NCI-H1930 (cell line): ENCODE results near the gene HOXD8.

Experiments used
- DNase-seq, 2 experiments: peaks; one replicate each; lab custom pipeline; 2025; lab: John Stamatoyannopoulos, UW

HOXD8 gene

DNA sequence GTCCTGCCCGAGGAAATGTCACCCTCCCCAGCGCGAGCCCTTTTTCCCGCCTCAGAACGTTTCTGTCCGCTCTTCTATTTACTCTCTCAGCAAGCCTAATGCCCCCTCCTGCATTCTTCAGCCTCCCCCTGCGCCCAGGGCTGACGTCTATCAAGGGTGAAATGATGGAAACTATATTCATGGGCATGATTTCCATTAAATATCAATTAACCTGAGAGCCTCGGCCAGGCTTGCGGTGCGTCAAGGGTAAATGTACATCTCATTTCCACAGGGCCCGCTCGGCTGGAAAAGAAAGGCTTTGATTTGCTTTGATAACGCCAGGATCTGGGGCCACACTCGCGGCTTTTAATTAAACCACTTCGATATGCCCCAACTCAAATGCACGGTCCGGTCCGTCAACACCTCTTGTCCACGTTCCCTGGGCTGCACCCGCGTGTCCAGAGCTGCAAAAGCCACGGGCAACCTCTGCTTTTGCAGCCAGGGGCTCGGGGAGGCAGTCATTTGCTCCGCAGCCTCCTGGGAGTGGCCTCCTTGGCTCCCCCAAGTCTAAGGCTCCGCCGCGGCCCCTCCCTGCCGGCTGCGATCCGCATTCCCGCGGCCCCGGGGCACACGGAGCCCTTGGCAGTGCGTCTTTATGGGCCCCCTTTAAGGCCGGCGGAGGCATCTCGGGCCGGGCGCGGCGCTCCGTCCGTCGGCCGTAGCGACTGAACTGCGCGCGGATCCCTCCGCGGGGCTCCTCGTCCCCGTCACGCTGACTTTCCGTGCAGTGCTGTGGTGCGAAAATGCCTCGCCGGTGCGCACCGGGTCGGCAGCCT lies at the start of gene HOXD8:
TSS of gene HOXD8 (plus strand) at position 724 of the 815 bp plus-strand sequence. CDS start 662 bp downstream, outside the sequence.
- peak; percentile 65 to 81 for DNase-seq

DNA sequence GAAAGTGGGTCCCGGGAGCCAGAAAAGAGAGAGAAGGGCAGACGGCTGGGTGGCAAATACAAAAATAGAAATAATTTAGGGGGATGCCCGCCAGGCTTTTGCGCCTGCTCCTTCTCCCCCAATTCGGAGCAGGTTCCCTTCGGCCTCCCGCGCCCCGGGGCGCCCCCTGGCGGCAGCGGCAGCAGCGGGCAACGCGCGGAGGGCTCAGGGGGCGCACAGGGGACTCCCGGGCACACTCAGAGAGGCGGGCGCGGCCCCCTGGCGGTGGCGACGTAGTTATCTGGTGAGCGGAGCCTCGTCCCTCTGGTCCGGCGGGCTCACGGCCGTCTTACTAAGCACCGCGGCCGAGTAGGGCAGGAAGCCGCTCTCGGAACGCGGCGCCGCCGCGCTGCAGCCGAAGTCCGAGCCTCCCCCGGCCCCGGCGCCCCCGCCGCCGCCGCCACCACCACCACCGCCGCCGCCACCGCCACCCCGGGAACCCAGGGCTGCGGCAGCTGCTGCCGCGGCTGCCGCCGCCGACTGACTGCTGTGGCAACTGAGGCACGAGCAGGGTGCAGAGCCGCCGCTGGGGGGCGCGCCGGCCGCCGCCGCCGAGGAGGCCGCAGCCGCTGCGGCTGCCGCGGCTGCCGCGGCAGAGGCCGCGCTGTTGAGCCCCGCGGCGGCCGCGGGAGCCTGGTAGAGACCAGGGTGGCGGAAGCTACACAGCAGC lies 49.5 kb upstream of the HOXD8 start:
- peak; percentile 67 to 82 for DNase-seq

DNA sequence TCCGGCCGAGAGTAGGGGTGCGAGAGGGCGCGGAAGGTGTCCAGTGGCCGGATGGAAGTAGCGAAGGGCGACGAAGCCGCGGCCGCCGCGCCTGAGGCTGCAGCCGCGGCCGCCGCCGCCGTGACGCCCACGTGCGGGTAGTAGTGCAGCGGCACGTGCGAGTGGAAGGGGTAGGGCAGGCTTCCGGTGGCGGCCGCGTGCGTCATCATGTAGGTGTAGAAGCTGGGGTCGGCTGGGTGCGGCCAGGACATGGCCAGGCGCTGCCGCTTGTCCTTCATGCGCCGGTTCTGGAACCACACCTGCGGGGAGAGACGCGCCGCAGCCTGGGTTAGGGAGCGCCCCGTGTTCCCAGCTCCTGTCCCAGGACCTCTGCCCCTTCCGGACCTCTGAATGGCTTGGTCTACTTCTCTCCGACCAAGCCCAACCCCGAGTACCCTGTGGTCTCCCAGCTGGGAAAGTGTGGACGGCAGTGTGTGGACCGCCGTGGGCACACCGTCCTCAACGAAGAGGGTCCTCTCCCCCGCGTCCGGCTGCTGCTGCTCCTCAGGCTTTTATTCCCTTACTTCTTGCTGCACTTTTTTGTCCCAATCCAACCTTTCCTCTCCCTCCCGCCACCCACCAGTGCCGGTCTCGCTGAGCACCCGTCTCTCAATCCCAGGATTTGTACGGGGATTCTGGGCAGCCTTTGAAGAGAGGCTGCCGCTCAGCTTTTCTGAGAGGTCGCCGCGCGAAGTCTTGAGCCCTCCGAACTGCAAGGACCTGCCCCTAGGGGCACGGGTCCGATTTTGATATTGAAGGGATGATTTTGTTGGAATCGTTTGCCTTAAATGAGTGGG lies 48.7 kb upstream of the HOXD8 start:
- DNase-seq = peak in 1 of 2 experiments; percentile 48

DNA sequence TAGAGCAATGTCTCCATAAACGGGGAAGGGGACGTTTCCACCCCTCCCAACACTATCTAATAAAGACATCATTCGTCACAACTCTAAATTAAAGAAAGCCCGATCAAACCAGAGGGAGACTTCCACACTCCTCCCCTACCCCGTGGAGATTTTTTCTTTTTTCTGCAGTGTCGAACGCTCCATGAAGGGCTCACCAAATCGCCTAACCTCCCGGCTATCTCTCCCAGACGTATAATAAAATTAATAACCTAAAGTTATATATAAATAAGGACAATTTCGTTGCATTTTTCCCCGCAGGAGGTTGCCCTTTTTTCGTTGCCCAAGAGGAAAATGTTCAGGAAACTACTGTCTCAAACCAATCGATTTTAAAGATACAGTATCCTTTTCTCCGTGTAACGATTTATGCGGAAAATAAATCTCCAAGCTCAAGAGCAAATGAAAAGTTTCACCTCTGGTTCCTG lies 48.1 kb upstream of the HOXD8 start:
- no peak for DNase-seq

DNA sequence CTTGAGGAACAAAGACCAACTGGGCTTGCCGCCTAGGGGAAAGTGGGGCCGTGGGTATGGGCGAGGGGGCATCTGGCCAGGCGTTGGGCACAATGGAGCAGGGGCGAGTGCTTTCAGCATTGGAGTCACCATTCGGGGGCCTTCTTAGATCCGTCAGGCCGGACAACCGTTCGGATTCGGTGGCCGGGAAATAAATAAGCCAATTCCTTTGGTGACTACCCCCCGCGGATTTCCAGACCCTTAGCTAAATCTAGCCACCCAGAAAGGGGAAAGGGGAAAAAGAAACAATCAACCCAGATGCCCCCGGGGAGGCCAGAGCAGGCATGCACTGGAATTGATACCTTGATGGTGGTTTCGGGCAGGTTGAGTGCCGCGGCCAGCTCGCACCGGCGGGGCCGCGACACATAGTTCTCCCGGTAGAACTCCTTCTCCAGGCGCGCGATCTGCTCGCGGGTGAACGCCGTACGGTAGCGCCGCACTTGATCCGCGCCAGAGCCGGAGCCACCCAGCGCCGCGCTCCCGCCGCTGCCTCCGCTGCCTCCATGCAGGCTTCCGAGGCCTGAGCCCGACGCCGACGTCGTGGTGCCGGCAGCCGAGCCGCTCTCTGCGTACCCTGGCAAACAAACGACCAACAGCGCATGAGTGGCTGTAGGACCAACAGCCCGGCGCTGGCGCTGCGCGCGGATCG lies 47.5 kb upstream of the HOXD8 start:
- peak in 1 of 2 experiments; percentile 38 for DNase-seq

DNA sequence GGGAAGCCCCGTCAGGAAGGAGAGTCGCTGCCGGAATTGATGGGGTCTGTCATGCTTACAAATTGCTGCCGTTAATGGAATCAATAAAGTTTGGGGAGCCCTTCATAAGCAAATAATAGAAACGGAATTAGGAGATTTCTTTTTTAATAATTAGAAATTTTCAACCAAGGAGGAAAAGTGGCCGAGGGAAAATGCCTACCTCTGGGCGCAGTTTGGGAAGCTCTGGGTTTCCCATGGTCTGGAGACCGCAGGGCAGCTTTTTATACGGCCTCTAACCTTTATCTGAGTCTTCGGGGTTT lies 47.0 kb upstream of the HOXD8 start:
- DNase-seq = no peak

DNA sequence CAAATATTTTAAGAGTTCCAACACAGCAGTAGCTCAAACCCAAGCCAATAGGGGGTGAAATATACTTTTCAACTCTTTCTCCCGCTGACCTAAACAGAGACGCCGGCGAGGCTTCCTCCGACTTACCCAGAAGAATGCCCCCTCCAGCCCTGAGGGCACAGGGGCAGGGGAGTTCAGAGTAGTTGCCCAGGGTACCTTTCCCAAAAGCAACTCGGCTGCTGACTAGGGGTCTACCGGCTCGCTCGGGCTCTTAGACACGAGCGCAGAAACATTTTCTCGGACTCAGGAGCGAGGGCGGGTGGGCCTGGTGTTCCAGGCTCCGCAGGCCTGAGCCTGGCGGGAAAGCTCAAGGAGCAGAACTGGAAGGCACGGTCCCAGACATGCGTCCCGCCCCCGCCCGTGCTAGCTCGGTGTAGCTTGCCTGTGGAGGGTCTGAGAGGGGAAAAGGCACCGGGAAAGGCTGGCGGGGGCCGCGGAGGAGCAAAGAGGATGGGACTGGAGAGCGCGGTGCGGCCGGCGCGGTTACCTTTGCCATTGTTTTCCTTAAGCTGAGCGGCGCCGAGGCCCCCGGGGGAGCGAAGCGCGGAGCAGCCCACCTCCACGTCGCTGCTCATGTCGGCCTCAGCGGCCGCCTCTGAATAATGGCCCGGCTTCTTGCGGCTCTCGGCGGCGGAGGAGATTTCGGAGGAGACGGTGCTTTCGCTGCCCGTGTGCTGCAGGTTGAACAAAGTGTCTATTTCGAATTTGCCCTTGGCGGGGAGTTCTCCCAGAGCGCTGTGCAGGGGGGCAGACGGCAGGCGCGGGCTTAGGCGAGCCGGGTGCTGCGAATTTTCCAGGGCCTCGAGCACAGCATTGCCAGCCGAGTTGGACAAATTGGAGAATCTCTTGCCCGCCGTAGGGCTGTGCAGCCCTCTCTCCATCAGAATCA lies 46.4 kb upstream of the HOXD8 start:
- no peak for DNase-seq

DNA sequence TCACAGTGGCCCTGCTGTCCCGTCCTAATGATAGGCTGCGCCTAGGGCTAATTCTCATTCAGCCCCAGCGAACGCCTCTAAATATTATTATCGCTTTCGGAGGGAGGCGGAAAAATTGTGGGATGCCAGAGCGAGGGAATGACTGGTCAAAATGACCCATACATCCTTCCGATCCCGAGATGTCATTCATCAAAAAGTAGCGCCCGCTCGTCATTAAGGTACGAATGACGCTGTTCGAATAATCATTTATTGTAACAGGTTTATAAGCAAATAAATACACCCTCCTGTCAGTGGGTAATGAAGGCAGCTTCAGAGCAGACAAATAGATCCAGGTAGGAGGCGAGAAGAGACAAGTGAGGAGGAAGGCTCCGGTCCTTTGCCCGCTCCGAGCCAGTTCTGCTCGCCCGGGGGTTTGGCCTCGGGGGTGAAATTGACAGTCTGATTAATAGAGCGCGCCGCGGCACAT lies 45.7 kb upstream of the HOXD8 start, which contains the start of gene EVX2:
TSS of gene EVX2 (minus strand) at position 167 of the 466 bp plus-strand sequence. CDS start 186 bp downstream, outside the sequence.
- DNase-seq = no peak

DNA sequence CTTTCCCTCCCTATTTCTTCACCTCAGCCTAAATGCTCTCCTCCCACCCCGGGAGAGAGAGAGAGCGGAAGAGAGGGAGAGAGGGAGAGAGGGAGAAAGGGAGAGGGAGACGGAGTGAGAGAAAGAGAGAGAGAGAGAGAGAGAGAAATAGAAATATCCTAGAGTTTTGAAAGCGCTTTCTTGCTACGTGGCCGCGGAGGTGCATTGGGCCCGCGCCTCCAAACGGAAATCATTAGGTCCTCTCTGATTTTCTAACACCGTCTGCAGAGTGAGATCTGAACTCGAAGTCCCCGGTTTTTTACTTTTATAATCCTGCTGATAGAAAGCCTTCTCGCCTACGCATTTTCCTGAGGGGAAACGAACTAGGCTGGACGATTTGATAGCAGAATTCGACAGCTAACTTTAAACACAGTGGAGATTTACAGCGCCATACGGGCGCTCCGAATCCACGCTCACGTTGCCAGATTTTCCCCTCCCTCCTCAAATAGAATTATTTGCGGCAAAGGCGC lies 44.8 kb upstream of the HOXD8 start:
- DNase-seq = no peak

DNA sequence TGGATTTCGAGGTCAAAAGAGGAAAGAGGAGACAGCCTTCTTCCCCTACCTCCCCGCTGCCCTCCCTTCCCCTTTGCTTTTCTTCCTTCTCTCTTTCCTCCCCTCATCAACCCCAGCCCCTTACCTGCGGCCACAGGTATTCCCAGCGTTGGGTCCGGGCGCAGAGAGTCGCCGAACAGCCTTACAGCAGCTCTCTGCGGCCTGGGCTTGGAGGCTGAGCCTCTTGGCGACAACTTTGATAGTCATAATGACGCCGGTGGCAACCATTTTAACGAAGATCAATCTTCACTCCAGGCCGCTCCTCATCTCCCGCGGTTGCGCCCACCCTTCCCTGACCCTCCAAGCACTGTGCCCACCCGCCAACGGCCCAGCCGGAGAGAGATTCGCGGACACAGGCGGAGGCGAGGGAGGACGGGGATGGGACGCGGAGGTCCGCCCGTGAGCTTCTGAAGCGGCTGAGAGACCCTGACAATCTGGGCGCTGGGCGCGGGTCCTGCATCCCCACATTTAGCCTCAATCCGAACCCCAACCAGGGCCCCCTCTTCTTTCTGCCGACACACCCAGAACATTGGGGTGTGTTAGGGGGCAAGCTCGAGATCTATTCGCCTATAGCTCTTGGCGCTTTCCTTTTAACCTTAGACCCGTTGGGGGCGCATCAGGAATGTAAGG lies 44.3 kb upstream of the HOXD8 start:
- no peak for DNase-seq

DNA sequence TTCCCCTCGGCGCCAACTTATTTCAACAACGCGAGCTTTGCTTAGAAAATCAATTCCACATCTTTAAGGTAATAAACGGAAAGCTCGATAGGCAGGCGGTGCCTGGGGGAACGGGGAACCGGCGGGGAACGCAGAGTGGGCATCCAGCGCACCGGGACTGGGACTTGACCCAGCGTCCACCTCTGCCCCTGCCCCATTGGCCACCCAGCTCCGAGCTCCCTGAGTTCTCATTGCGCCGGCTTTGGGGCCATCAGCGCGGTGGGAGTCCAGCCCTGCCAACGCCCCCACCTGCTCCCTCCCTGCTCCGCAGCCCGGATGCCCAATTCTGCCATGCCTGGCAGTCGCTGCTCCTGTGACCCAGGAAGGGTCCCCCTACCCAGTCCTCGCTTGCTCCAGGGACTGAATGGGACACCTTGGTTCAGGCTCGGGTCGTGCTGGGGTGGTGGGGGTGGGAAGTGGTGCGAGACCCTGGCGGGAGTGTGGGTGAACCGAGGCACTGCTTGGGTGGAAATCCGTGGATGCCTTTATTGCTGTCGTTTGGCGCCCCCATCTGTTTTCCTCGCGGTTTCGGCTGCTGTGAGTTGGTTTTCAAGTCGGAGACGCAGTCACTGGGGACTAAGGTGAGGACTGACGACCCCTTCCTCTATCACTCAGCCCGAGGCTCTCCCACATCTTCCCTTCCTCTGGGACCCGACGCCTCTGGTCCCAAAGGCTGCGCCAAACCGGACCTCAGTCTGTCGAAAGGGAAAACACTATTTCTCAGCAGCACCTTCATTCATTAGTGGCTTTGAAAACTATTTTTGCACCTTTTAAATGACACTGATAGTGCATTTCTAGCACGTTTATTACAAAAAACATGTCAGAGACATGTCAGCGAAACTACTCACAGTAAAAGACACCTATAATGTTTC lies 43.4 kb upstream of the HOXD8 start:
- DNase-seq = peak; percentile 62 to 67

DNA sequence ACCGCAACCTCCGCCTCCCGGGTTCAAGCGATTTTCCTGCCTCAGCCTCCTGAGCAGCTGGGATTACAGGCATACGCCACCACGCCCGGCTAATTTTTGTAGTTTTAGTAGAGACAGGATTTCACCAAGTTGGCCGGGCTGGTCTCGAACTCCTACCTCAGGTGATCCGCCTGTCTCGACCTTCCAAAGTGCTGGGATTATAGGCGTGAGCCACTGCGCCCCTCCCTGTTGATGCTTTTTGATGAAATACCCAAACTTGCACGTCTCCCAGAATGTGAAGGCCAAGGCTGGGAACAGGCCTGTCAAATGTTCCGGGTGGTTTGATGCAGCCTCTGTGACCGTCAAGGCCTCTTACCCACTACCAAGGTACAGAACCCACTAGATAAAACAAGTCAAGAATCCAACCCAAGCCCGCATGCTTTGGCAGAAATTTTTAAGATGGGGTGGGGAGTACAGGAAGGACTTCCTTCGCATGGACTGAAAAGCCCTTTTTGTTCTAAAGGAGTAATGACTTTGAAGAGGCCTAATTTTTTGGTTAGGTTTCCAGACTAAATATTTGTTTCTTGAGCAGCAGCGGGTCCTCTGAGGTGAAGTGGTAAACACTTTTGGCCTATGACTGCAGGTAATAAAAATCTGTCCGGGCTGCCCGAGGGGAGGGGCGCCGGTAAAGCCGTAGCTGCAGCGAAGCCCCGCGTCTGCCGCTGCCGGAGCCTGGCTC lies 42.0 kb upstream of the HOXD8 start:
- DNase-seq = no peak

DNA sequence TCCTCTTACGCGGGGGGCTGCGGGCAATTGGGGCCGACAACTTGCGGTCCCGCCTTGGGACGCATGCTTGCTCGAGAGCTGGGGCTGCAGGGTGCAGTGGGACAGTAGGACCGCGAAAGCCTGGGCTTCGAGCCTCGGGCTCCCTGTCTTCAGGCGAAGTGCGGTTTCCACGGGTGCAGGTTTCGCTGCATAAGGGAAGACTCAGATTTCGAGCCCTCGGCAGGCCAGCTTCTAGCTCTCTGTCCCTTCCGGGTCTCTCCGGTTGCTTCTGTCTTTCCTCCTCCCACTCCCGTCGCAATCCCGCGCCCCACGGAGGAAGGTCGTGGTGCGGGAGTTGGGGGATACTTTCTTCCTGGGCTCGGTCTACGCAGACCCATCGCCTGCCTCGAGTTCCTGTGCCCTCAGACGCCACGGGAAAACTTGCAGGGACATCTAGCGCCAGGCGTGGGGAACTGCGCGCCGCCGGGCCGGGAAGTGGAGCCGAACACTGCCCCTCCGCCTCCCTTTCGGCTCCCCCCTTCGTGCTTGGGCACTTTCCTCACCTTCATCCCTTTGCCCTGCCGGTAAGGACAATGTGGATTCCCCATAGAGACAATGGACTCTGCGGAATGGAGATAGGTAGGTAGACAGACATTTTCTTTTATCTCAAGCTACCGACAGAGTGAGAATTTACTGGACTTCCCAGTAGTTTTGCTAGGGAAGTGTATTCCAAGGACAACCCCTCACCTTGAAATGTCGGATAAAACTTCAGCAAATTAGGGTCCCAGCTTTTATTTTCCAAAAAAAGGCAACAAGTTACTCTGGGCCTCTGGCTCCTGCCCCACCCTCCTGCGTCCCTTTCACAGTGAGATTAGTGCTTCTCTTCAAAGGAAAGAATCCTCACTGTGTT lies 41.2 kb upstream of the HOXD8 start:
- DNase-seq = peak; percentile 24 to 48

DNA sequence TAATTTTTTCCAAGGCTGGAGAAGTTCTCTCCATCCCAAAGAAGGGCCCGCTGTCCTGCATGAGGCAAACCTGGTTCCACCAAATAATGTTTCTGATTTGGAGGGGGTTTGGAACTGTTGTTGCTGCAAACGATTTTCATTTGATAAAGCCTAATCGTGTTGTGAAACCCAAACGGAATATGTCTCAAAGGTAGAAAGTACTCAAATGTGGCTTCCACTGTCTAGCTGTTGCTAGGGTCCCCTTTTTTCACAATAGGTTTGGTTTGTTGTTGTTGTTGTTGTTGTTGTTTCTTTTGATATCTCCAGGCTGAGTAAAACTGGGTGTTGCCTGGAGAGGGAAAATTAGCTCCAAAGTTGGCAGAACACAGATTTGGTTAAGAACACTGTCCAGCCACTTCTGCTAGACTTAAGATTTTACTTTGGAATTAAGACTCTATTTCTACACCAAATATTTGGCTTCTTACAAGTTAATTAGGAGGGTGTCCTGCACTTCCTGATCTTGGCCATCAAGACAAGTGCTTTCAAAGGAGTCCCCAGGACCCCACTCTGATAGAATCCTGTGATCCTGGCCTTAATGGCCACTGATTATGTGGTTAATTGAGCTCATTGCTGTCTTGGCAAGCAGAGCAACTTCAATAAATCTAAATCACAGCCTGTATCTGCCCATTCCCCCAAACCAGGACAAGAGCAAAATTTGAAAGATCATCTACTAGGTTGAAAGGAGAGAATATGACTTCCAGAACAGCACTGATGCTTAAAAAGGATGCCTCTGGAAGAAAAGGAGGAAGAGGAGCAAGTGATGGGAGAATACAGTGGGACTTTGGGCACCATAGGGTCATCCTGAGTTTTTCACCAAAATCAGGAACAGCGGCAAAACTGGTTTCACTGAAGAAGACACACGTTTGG lies 40.3 kb upstream of the HOXD8 start:
- DNase-seq = no peak

DNA sequence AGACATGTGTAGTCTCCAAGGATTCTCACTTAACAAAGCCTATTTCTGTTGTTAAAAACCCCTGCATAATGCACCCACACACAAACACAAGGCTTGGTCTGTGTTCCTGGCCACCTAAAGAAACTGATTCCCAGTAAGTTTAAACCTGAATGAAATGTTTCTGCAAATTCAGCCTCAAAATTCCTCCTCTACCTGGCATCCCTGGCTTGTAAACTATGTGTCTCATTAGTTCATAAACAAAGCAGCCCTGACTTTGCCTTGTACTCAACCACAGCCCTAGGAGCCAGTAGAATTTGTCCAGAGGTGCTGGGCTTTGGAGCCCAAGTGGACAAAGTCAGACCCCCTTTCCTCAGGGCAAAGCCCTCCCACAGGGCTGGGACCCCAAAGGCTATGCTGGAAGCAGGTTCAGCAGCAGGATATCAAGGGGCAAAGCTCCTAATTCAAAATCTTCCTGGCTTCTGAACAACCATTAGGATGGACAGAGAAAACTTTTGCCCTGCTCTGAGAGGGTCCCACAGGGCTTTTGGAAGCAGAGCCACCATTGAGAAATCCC lies 39.6 kb upstream of the HOXD8 start:
- DNase-seq = no peak

DNA sequence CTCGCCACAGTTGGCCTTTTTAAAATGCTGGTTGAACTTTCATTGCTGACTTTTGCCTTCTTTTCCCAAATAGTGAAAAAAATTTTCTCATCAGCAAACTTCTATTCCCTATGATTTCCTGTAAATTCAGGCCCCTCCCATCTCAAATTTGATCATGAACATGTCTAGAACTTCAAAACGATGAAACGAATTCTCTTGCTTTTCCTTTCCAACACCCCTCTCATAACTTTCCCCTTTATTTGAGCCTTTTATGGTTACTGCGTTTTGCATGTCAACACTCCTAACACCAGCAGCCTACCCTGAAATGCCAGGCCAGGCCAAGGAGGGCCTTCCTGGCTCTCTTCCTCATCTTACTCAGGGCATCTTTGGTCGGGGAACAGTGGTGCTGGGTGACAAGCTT lies 38.6 kb upstream of the HOXD8 start:
- DNase-seq = no peak
